ENCODE measurements around the gene SESTD1.

GRCh38 chr2:179298666-179299065, 34.0 kb upstream of the SESTD1 start:
- TF ChIP-seq, protein P1, sequence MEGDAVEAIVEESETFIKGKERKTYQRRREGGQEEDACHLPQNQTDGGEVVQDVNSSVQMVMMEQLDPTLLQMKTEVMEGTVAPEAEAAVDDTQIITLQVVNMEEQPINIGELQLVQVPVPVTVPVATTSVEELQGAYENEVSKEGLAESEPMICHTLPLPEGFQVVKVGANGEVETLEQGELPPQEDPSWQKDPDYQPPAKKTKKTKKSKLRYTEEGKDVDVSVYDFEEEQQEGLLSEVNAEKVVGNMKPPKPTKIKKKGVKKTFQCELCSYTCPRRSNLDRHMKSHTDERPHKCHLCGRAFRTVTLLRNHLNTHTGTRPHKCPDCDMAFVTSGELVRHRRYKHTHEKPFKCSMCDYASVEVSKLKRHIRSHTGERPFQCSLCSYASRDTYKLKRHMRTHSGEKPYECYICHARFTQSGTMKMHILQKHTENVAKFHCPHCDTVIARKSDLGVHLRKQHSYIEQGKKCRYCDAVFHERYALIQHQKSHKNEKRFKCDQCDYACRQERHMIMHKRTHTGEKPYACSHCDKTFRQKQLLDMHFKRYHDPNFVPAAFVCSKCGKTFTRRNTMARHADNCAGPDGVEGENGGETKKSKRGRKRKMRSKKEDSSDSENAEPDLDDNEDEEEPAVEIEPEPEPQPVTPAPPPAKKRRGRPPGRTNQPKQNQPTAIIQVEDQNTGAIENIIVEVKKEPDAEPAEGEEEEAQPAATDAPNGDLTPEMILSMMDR (conservative IDR thresholded peaks at IDR 0.05; ENCODE audit: low read length): no peak
- no peak for TF ChIP-seq EZH2phosphoT487 (IDR thresholded peaks at IDR 0.05; ENCODE audit: borderline replicate concordance, low read depth, low read length)
